Natural killer cell (primary cell): ENCODE measurements around the gene PPARG. TPM values are rescaled to one million over a fixed set of nuclear protein-coding genes. Genes with fewer than 3 reads are reported as not detected.

ENCODE experiments used
- ATAC-seq, 3 donors: fragments of 150-1000 bp in 2 of 3; fragments of 200-7000 bp in 1 of 3; cut with Tn5 transposase; 1 replicate in 1 of 3; 2 replicates in 2 of 3; pipeline ENCODE4 v1.10.0; 2021; ENCODE audit warnings: mild to moderate bottlenecking in 2 of 3, moderate library complexity in 2 of 3
- DNase-seq, 2 donors: peaks; one replicate each; pipeline versions ENCODE4 v3.0.0 to v3.0.0-alpha.2; 2013 to 2021; ENCODE audit warnings: mixed read lengths in 1 of 2
- H3K27ac ChIP-seq: one replicate; pipeline ENCODE4 v1.5.1; 2013; ENCODE audit warnings: mild to moderate bottlenecking, low read length
- H3K27me3 ChIP-seq: one replicate; pipeline ENCODE4 v1.6.1; 2013; ENCODE audit warnings: low read length; ENCODE audit not compliant: control insufficient read depth, insufficient read depth
- H3K36me3 ChIP-seq: one replicate; pipeline ENCODE4 v1.6.1; 2013; ENCODE audit warnings: low read length; ENCODE audit not compliant: control insufficient read depth, insufficient read depth
- H3K4me1 ChIP-seq: one replicate; pipeline ENCODE4 v1.6.1; 2013; ENCODE audit warnings: low read length; ENCODE audit not compliant: control insufficient read depth, insufficient read depth
- H3K4me3 ChIP-seq: one replicate; pipeline ENCODE4 v1.5.1; 2013; ENCODE audit warnings: low read length
- H3K9me3 ChIP-seq: one replicate; pipeline ENCODE4 v1.6.1; 2013; ENCODE audit warnings: low read length; ENCODE audit not compliant: control insufficient read depth, insufficient read depth
- H3K27ac Mint-ChIP-seq, 2 donors: one replicate each; pipeline ENCODE4 v1.8.0; 2022; ENCODE audit warnings: mild to moderate bottlenecking in 2 of 2, mixed read lengths in 2 of 2, moderate library complexity in 1 of 2
- H3K27me3 Mint-ChIP-seq, 2 donors: one replicate each; pipeline ENCODE4 v1.8.0; 2022; ENCODE audit warnings: low read depth in 2 of 2, mixed read lengths in 2 of 2
- H3K36me3 Mint-ChIP-seq: one replicate; pipeline ENCODE4 v1.8.0; 2022; ENCODE audit warnings: mixed read lengths
- H3K4me1 Mint-ChIP-seq, 2 donors: one replicate each; pipeline ENCODE4 v1.8.0; 2022; ENCODE audit warnings: mixed read lengths in 2 of 2
- H3K4me3 Mint-ChIP-seq: one replicate; pipeline ENCODE4 v1.8.0; 2022; ENCODE audit warnings: mild to moderate bottlenecking, moderate library complexity, mixed read lengths
- H3K9me3 Mint-ChIP-seq, 2 donors: one replicate each; pipeline ENCODE4 v1.8.0; 2022; ENCODE audit warnings: mixed read lengths in 2 of 2
- WGBS: methylation state at CpG from one replicate; pipeline ENCODE4 v1.1.7; 2013; ENCODE audit warnings: missing lambda C conversion rate; ENCODE audit not compliant: insufficient coverage; 5-methylcytosine and 5-hydroxymethylcytosine counted together
- intact Hi-C: fragments of 100-400 bp; cut with micrococcal nuclease; formaldehyde crosslinking; loops from one replicate; pipeline ENCODE4 v1.14.2; 2022
- total RNA-seq, 4 donors: library from RNA; stranded (reverse); fragments of 120-200 nt in 1 of 4; gene quantifications; one replicate each; pipeline versions ENCODE4 v1.2.3 to v1.2.4, GENCODE V29; 2013 to 2022
- TF ChIP-seq, protein P1 (sequence below): fragments of 200-600 bp; IDR thresholded peaks from one replicate; pipeline ENCODE4 v1.8.0; 2022; ENCODE audit warnings: antibody characterized with exemption

Gene PPARG
- total RNA-seq, 3 donors from 2014 or later (not counting 1 experiment from before 2014, with no cell fraction given) = 0.21 TPM; not detected in 2

GRCh38 chr3:12325586-12326515 lies 37.0 kb downstream of the PPARG start:
- ATAC-seq = no peak
- WGBS = no CpG with 5 or more reads among the region's 4 CpGs
- H3K27ac ChIP-seq = no peak overlapping the region

GRCh38 chr3:12327021-12327420 lies 38.2 kb downstream of the PPARG start:
- Histone ChIP-seq H3K4me1 (no peaks in the 10 kb centered on the region), H3K27ac (no peak overlapping the region), H3K27me3 (no peaks in the 10 kb centered on the region), H3K36me3 (no peaks in the 10 kb centered on the region), H3K9me3 (no peaks in the 10 kb centered on the region), H3K4me3 (no peak overlapping the region)
- no peak overlapping the region for H3K4me3 Mint-ChIP-seq
- intact Hi-C loops = no loop called here
- H3K36me3 Mint-ChIP-seq = no peaks in the 10 kb centered on the region
- DNase-seq (no peak), ATAC-seq (no peak)
- no peaks in the 10 kb centered on the region for H3K9me3 Mint-ChIP-seq
- H3K27me3 Mint-ChIP-seq = peaks cover 14 to 17% of the 10 kb centered on the region in 2 donors
- no peak overlapping the region for H3K27ac Mint-ChIP-seq
- no peaks in the 10 kb centered on the region for H3K4me1 Mint-ChIP-seq
- TF ChIP-seq, protein P1, sequence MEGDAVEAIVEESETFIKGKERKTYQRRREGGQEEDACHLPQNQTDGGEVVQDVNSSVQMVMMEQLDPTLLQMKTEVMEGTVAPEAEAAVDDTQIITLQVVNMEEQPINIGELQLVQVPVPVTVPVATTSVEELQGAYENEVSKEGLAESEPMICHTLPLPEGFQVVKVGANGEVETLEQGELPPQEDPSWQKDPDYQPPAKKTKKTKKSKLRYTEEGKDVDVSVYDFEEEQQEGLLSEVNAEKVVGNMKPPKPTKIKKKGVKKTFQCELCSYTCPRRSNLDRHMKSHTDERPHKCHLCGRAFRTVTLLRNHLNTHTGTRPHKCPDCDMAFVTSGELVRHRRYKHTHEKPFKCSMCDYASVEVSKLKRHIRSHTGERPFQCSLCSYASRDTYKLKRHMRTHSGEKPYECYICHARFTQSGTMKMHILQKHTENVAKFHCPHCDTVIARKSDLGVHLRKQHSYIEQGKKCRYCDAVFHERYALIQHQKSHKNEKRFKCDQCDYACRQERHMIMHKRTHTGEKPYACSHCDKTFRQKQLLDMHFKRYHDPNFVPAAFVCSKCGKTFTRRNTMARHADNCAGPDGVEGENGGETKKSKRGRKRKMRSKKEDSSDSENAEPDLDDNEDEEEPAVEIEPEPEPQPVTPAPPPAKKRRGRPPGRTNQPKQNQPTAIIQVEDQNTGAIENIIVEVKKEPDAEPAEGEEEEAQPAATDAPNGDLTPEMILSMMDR = no peak
- 86% methylated on average over 5 of the region's 5 CpGs for WGBS

More at GRCh38 chr3:12325586-12326515, 37.0 kb downstream of the PPARG start:
- no peaks in the 10 kb centered on the region for H3K4me1 ChIP-seq
- no peak for DNase-seq
- Mint-ChIP-seq H3K4me3 (no peak overlapping the region), H3K9me3 (no peaks in the 10 kb centered on the region), H3K27me3 (peaks cover 14 to 20% of the 10 kb centered on the region in 2 donors), H3K27ac (no peak overlapping the region), H3K36me3 (no peaks in the 10 kb centered on the region), H3K4me1 (no peaks in the 10 kb centered on the region)
- TF ChIP-seq, protein P1 = no peak
- no peaks in the 10 kb centered on the region for H3K36me3 ChIP-seq
- intact Hi-C loops = no loop called here
- no peaks in the 10 kb centered on the region for H3K9me3 ChIP-seq
- H3K4me3 ChIP-seq = no peak overlapping the region
- no peaks in the 10 kb centered on the region for H3K27me3 ChIP-seq

DNA sequence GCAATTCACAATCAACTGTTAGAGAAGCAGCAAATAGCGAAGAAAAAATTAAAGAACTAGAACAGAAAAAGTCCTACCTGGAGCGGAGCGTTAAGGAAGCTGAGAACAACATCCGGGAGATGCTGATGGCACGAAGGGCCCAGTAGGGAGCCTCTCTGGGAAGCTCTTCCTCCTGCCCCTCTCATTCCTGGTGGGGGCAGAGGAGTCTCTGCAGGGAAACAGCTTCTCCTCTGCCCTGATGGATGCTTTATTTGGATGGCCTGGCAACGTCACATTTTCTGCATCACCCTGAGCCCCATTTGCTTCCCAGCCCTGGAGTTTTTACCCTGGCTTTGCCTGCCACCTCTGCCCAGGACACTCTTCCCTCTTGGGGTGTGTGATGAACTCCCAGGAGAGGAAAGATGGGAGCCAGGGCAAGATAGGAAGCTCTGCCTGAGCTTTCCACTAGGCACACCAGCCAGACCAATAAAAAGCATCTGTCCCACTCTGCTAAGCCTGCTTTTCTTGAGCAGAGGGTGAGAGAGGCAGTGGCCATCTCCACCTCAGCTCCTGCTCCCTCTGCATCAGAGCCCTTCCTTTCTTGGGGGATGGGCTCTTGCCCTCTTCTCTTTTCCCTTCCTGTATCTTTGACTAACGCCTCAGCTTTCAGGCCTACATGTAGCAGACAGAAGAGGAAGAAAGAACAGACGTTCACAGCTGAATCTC lies 39.4 kb downstream of the PPARG start:
- TF ChIP-seq, protein P1 = no peak
- Histone ChIP-seq H3K4me3 (no peak overlapping the region), H3K4me1 (no peaks in the 10 kb centered on the region), H3K36me3 (no peaks in the 10 kb centered on the region), H3K27ac (no peak overlapping the region), H3K9me3 (no peaks in the 10 kb centered on the region), H3K27me3 (no peaks in the 10 kb centered on the region)
- Mint-ChIP-seq H3K27me3 (peaks cover 9% of the 10 kb centered on the region in 2 donors), H3K9me3 (no peaks in the 10 kb centered on the region), H3K27ac (no peak overlapping the region), H3K4me3 (no peak overlapping the region), H3K36me3 (no peaks in the 10 kb centered on the region), H3K4me1 (no peaks in the 10 kb centered on the region)
- DNase-seq = no peak
- WGBS = 86% methylated on average over 7 of the region's 8 CpGs
- no peak for ATAC-seq
- intact Hi-C loops = no loop called here
